GM10248 (cell line): Measurements from ENCODE around the gene SURF6.
"Not testable (repeated sequence)": the region's sequence is repeated elsewhere in the genome, so short reads cannot be mapped to it uniquely, and the experiment has no call there.

Source experiments
- CTCF ChIA-PET: fragments of 300-600 bp; sonication (Branson Sonifier 250); formaldehyde crosslinking; extraction: SDS; loops from one replicate; lab custom pipeline; 2021; ENCODE audit warnings: antibody characterized with exemption; lab: Yijun Ruan, JAX
- POLR2A ChIA-PET: fragments of 350-650 bp; sonication (Branson Sonifier 250); formaldehyde crosslinking; extraction: SDS; loops from one replicate; lab custom pipeline; 2020; ENCODE audit warnings: antibody characterized with exemption; lab: Yijun Ruan, JAX
- DNase-seq: peaks from one replicate; pipeline ENCODE4 v3.0.0; 2012; ENCODE audit errors: extremely low spot score
- TF ChIP-seq, protein P1 (sequence below): IDR thresholded peaks from 2 replicates; pipeline ENCODE4 v1.5.1; 2012; ENCODE audit warnings: mild to moderate bottlenecking, low read depth; ENCODE audit errors: extremely low read depth, missing control alignments, control extremely low read depth

SURF6 gene

DNA sequence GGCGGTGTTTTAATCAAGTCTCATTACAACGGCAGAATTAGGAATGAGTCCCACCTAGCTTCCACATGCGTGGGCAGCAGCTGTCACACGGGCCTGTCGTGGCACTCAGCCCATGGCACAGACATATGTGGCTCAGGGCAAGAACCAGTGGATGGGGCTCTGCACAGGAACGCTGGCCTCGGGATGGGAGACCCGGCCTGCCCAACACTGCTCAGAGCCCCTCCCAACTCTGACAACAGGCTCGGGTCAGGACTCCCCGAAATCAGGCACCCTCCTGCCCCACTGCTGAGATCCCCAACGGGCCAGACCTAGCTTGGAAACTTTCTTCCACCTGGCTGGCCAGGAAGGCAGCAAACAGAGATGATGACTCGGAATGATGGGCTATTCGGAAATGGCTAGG is 4.9 kb upstream of the SURF6 start:
- ChIA-PET POLR2A (interaction anchor here (0.5 to 1.2 kb wide), 2 partner anchors 24 to 31 kb away, joined by 3 to 7 read pairs; no protein-coding TSS in a partner anchor), CTCF (no interaction called here)
- TF ChIP-seq, protein P1, sequence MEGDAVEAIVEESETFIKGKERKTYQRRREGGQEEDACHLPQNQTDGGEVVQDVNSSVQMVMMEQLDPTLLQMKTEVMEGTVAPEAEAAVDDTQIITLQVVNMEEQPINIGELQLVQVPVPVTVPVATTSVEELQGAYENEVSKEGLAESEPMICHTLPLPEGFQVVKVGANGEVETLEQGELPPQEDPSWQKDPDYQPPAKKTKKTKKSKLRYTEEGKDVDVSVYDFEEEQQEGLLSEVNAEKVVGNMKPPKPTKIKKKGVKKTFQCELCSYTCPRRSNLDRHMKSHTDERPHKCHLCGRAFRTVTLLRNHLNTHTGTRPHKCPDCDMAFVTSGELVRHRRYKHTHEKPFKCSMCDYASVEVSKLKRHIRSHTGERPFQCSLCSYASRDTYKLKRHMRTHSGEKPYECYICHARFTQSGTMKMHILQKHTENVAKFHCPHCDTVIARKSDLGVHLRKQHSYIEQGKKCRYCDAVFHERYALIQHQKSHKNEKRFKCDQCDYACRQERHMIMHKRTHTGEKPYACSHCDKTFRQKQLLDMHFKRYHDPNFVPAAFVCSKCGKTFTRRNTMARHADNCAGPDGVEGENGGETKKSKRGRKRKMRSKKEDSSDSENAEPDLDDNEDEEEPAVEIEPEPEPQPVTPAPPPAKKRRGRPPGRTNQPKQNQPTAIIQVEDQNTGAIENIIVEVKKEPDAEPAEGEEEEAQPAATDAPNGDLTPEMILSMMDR: no peak

DNA sequence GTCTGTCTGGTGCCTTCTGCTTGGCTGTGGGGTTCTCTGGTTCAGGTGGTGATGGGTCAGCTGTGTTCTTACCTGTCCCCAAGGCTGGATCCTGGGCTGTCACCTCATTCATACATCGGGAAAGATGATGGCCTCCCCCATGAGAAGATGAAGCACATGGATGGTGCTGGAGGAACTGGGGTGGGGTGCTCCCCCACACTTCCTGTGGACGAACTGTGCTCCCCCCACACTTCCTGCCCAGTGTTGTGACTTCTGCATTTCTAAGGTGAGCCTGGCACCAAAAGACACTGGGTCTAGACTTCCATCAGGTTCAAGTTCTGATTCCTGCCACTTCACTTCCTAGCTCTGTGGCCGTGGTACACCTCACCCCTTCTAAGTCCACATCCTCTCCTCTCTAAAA is 4.3 kb upstream of the SURF6 start:
- TF ChIP-seq, protein P1: no peak
- ChIA-PET CTCF (interaction anchor here (1.1 to 1.6 kb wide), 2 partner anchors 10 to 30 kb away, joined by 4 to 6 read pairs; no protein-coding TSS in a partner anchor), POLR2A (interaction anchor here (1.1 to 1.2 kb wide), 2 partner anchors 8 to 32 kb away, joined by 3 read pairs; partner anchors contain the start of genes MED22 and RPL7A)
- DNase-seq: no peak

More for the DNA sequence above, 4.9 kb upstream of the SURF6 start:
- no peak for DNase-seq

DNA sequence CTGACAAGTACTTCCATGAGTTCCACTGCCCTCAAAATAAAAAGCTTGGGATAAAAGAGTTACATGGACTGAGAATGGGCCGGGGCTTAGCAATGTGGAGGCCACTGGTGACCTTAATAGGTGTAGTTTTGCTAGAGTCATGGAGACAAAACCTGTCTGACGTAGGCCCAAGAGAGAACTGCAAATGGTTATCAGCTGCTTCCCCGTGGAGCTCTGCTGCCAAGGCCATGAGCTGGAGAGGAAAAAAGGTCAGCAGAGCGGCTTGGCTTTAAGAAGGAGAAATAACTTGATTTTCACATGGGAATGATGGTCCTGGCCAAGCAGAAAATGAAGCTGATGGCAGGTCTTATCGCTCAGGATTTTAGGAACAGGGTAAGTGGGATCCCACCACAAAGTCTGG is 3.7 kb upstream of the SURF6 start:
- TF ChIP-seq, protein P1: no peak
- POLR2A ChIA-PET: interaction anchor here (1.1 to 1.2 kb wide), 2 partner anchors 8 to 33 kb away, joined by 3 read pairs; partner anchors contain the start of genes MED22 and RPL7A
- no peak for DNase-seq
- CTCF ChIA-PET: interaction anchor here (1.1 to 1.6 kb wide), 2 partner anchors 10 to 31 kb away, joined by 4 to 6 read pairs; no protein-coding TSS in a partner anchor

DNA sequence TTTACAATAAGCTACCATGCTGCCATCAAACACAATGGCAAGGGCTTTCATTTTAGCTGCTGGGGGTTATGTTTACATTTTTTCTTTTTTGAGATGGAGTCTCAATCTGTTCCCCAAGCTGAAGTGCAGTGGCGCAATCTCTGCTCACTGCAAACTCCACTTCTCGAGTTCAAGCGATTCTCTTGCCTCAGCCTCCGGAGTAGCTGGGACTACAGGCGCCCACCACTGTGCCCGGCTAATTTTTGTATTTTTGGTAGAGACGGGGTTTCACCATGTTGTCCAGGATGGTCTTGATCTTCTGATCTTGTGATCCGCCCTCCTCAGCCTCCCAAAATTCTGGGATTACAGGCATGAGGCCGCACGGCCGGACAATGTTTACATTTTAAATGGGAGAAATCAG is 1.1 kb downstream of the SURF6 start:
- DNase-seq: not testable (repeated sequence)
- CTCF ChIA-PET: interaction anchor here (1.3 kb wide), 2 partner anchors 9 to 154 kb away, joined by 3 to 4 read pairs; no protein-coding TSS in a partner anchor
- POLR2A ChIA-PET: interaction anchor here (0.7 kb wide), 1 partner anchor 14 kb away, joined by 3 read pairs; no protein-coding TSS in a partner anchor

DNA sequence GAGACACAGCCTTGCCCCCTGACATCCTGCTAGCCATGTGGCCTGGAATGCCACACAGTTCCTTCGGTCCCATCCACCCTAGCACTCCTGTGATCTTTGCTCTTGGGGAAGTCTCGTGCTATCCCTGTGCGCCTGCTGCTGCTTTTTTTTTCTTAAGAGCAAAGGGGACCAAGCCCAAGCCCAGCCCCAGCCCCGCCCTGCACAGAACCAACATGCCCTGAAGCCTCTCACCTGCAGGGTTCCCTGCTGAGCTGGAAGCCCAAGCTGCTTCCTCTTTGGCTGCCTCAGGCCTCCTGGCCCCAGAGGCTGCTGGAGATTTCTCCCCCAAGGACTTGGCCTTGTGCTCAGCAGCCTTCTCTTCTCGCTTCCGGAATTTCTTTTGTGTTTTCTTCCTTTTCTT is 1.8 kb downstream of the SURF6 start:
- DNase-seq: no peak
- TF ChIP-seq, protein P1: no peak
- POLR2A ChIA-PET: no interaction called here
- CTCF ChIA-PET: interaction anchor here (1.3 kb wide), 3 partner anchors 9 to 153 kb away, joined by 3 to 4 read pairs (median 4); no protein-coding TSS in a partner anchor

DNA sequence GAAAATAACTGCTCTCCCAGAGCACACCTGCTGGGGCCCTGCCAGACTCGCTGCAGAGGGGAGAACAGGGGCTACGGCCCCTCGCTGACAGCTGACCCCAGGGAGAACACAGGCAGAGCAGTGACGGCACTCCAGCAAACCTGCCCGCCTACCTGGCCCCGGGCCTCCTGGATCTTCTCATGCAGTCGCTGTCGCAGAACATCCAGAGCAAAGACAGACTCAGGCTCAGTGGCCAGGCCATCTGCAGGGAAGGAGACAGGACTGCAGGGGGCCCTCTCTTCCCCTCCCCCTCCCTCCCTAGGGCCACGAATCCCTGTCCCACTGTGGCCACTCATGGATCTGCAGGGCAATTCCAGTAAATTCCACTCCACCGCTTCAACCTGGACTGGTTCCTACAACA is 2.4 kb downstream of the SURF6 start:
- no peak for DNase-seq
- ChIA-PET CTCF (interaction anchor here (1.1 to 1.3 kb wide), 4 partner anchors 8 to 153 kb away, joined by 3 to 4 read pairs (median 4); no protein-coding TSS in a partner anchor), POLR2A (no interaction called here)
- TF ChIP-seq, protein P1: no peak

DNA sequence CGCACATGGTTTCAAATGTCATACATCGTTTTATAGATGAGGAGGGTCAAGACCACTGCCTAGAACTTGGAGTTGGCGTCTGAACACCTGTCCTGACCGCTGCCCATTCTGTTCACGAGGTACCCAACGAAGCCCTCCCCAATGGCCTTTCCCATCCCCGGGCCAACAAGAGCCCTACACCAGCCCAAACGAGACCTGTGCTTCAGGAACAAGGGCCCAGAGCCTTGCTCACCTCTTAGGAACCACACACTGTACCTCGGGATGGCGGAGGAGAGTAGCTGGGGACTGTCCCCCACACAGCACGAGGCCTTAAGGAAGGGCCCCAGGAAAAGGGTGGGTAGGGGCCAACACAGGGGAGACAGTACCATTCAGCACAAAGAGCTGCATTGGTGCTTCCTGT is 3.0 kb downstream of the SURF6 start:
- TF ChIP-seq, protein P1: no peak
- no peak for DNase-seq
- POLR2A ChIA-PET: interaction anchor here (0.6 kb wide), 1 partner anchor 1017 kb away, joined by 3 read pairs; no protein-coding TSS in a partner anchor
- CTCF ChIA-PET: interaction anchor here (0.7 to 1.3 kb wide), 4 partner anchors 9 to 146 kb away, joined by 3 to 4 read pairs (median 3); no protein-coding TSS in a partner anchor
